Left ventricle myocardium inferior (tissue), 1 donor: Measurements from ENCODE around the gene KCNJ2. TPM values are rescaled to one million over a fixed set of nuclear protein-coding genes. Genes with fewer than 3 reads are reported as not detected.

Experiments
- DNase-seq: peaks from one replicate; pipeline ENCODE4 v3.0.0-alpha.2; 2020
- H3K27ac ChIP-seq: fragments of 200-600 bp; replicated peaks from 2 replicates; pipeline ENCODE4 v1.8.0; 2021
- H3K27me3 ChIP-seq: fragments of 200-600 bp; 2 replicates; pipeline ENCODE4 v1.8.0; 2021; ENCODE audit warnings: low read depth
- H3K36me3 ChIP-seq: fragments of 200-600 bp; 2 replicates; pipeline ENCODE4 v1.8.0; 2021
- H3K4me1 ChIP-seq: fragments of 200-600 bp; 2 replicates; pipeline ENCODE4 v1.8.0; 2021
- H3K4me3 ChIP-seq: fragments of 200-600 bp; 2 replicates; pipeline ENCODE4 v1.8.0; 2021; ENCODE audit warnings: mild to moderate bottlenecking, moderate library complexity
- H3K9me3 ChIP-seq: fragments of 200-600 bp; replicated peaks from 2 replicates; pipeline ENCODE4 v1.8.0; 2021
- intact Hi-C: fragments of 100-400 bp; cut with micrococcal nuclease; formaldehyde crosslinking; loops from one replicate; pipeline ENCODE4 v1.11.0; 2022
- total RNA-seq: library from RNA; stranded (reverse); fragmentation: NEBNext Ultra II Directional; extraction: Animal tissue kit (Norgen Biotek cat#: 25700); gene quantifications from one replicate; pipeline ENCODE4 v1.2.1, GENCODE V29; 2021
- TF ChIP-seq, protein P1 (sequence below): fragments of 200-600 bp; IDR thresholded peaks from 2 replicates; pipeline ENCODE4 v1.8.0; 2021; ENCODE audit warnings: antibody characterized with exemption, mild to moderate bottlenecking, borderline replicate concordance
- donor health status: DM: no; HTN: yes; CAD: no; lungs with severe emphysema.

Gene KCNJ2
- total RNA-seq, 1 donor from 2014 or later: 44.8 TPM

GRCh38 chr17:70184207-70184606 is 14.9 kb downstream of the KCNJ2 start:
- Histone ChIP-seq H3K27me3 (no peaks in the 10 kb centered on the region), H3K4me1 (peaks cover 50% of the 10 kb centered on the region), H3K36me3 (no peaks in the 10 kb centered on the region), H3K9me3 (no peaks in the 10 kb centered on the region), H3K27ac (peak overlapping the region; percentile 36), H3K4me3 (no peak overlapping the region)
- TF ChIP-seq, protein P1, sequence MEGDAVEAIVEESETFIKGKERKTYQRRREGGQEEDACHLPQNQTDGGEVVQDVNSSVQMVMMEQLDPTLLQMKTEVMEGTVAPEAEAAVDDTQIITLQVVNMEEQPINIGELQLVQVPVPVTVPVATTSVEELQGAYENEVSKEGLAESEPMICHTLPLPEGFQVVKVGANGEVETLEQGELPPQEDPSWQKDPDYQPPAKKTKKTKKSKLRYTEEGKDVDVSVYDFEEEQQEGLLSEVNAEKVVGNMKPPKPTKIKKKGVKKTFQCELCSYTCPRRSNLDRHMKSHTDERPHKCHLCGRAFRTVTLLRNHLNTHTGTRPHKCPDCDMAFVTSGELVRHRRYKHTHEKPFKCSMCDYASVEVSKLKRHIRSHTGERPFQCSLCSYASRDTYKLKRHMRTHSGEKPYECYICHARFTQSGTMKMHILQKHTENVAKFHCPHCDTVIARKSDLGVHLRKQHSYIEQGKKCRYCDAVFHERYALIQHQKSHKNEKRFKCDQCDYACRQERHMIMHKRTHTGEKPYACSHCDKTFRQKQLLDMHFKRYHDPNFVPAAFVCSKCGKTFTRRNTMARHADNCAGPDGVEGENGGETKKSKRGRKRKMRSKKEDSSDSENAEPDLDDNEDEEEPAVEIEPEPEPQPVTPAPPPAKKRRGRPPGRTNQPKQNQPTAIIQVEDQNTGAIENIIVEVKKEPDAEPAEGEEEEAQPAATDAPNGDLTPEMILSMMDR: no peak
- no peak for DNase-seq
- intact Hi-C loops: no loop called here

GRCh38 chr17:70184770-70185169 is 15.4 kb downstream of the KCNJ2 start:
- Histone ChIP-seq H3K36me3 (no peaks in the 10 kb centered on the region), H3K4me3 (no peak overlapping the region), H3K27ac (peak overlapping the region; percentile 25), H3K9me3 (no peaks in the 10 kb centered on the region), H3K4me1 (peaks cover 44% of the 10 kb centered on the region), H3K27me3 (no peaks in the 10 kb centered on the region)
- intact Hi-C loops: no loop called here
- TF ChIP-seq, protein P1: no peak
- no peak for DNase-seq

DNA sequence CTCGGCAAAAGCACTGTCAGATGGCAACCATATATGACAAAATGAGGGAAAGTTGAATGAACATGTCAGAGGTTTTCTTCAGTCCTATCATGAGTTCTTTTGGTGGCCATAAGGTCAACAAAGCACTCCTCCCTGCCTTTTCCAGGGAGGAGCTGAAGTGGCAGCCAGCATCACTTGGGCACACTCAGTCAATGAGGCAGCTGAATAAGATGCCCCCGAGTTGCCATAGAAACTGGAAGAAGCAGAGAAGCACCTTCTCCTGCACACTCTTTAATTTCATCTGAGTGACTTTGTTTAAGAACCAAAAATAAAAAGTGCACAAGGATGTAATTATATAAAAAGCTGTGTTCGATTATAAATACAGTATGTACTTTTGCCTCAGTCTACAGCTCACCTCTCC is 16.0 kb downstream of the KCNJ2 start:
- Histone ChIP-seq H3K9me3 (no peaks in the 10 kb centered on the region), H3K27me3 (no peaks in the 10 kb centered on the region), H3K4me1 (peaks cover 39% of the 10 kb centered on the region), H3K27ac (peak overlapping the region; percentile 25), H3K36me3 (no peaks in the 10 kb centered on the region), H3K4me3 (no peak overlapping the region)
- TF ChIP-seq, protein P1: no peak
- DNase-seq: no peak
- intact Hi-C loops: no loop called here

DNA sequence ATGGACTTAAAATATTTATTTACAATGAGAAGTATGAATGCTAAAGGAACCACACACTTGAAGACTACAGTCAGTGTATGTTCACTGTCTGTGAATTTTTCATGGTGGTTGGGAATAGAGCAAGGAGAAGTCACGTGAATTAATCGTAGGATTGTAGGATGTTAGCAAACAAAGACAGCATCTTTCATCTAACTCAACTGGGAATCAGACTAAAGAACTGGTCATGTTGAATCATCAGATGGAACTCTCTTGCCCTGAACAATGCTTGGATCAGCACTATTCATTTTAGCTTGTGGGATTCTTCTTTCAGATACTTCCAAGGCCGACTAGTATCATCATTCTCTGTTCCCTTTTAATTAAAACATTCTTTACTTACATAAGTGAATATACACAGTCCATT is 18.1 kb downstream of the KCNJ2 start:
- H3K4me3 ChIP-seq: no peak overlapping the region
- peaks cover 35% of the 10 kb centered on the region for H3K4me1 ChIP-seq
- no peaks in the 10 kb centered on the region for H3K27me3 ChIP-seq
- no peaks in the 10 kb centered on the region for H3K36me3 ChIP-seq
- intact Hi-C loops: no loop called here
- H3K27ac ChIP-seq: no peak overlapping the region
- H3K9me3 ChIP-seq: no peaks in the 10 kb centered on the region
- DNase-seq: no peak
- TF ChIP-seq, protein P1: no peak

DNA sequence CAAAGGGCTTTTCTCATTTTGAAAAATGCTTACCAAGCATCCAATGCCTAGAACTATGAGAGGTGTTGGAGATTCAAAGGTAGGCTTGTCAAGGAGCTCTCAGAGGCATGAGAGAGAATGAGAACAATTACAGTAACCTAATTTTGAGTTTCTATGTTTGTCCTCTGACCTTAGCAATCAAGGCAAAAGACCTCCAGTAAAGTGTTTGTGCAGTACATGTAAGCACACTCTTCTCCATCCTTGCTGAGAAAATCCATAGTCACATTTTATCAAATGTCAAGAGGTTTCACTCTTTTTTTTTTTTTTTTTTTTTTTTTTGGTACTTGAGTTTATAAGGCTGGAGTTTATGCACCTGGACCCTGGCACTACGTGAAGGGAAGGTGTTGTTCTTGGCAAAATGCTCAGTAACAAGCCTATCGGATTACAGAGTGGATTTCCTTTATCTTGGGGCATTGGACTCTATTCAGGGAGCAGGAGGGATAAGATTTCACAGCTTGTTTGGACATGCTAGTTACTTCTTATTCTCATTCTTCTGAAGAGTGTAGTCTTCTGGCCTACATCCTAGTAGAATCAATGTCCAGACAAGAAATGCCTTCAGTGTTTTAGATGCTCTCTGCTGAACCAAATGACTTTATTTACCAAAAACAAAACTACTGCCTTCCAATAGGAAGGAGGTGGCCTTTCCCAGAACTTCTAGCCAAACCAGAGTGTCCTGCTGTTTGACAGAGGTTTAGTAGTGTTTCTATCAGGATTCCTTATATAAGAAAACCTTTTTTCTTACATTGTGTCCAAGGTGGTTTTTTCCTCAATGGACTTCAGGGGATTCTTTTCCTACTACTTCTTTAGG is 21.9 kb downstream of the KCNJ2 start:
- H3K27me3 ChIP-seq: no peaks in the 10 kb centered on the region
- TF ChIP-seq, protein P1: no peak
- H3K4me1 ChIP-seq: peaks cover 22% of the 10 kb centered on the region
- no peaks in the 10 kb centered on the region for H3K36me3 ChIP-seq
- H3K27ac ChIP-seq: no peak overlapping the region
- no peak overlapping the region for H3K4me3 ChIP-seq
- intact Hi-C loops: no loop called here
- H3K9me3 ChIP-seq: no peaks in the 10 kb centered on the region
- DNase-seq: no peak
